ENCODE results near the gene FAM76B.

The FAM76B gene

DNA sequence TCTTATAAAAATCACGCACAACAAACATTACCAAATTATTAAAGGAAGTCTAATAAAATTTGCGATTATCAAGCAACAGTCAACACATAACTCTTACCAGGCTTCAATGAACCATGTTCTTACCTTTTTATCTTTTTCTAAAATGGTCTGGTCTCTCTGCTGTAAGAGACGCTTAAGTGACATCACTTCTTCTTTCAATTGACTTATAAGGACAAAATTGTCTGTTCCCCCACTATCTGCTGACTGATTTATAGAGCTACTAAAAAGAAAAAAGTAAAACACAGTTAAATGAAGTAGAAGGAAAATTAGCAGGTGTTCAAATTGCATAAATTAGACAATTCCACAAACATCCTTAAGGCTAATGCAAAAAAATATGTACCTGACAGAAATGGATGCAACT is 10.9 kb downstream of the FAM76B start:
- Mint-ChIP-seq H3K4me1 (ENCODE audit: low read depth) (peaks cover 34% of the 10 kb centered on the region), H3K27ac (no peak overlapping the region), H3K36me3 (ENCODE audit: low read depth) (peaks cover 72% of the 10 kb centered on the region), H3K4me3 (no peak overlapping the region), H3K27me3 (ENCODE audit: low read depth) (no peaks in the 10 kb centered on the region), H3K9me3 (no peaks in the 10 kb centered on the region)
- no peak for DNase-seq (ENCODE audit: low spot score)

DNA sequence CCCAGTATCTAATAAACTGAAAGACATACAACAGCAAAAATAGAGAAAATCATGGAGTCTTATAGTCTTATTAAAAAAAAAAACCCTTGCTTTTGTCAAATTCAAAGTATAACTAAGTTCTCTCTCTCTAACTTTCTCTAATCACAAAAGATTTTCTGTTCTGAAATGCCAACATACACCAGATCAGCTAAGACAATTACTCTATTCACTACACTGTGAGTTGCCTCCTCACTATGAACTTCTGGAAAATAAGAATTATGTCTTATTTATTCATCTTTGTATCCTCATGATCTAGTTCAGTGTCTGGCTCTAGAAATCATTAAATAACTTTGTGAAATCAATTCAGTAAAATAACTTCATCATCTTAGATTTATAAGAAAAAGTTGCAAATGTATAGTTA is 12.7 kb downstream of the FAM76B start:
- peaks cover 25% of the 10 kb centered on the region for H3K4me1 Mint-ChIP-seq (ENCODE audit: low read depth)
- H3K9me3 Mint-ChIP-seq, result no peaks in the 10 kb centered on the region
- no peak overlapping the region for H3K4me3 Mint-ChIP-seq
- H3K27me3 Mint-ChIP-seq (ENCODE audit: low read depth), result no peaks in the 10 kb centered on the region
- H3K27ac Mint-ChIP-seq, result no peak overlapping the region
- peaks cover 69% of the 10 kb centered on the region for H3K36me3 Mint-ChIP-seq (ENCODE audit: low read depth)
- DNase-seq (ENCODE audit: low spot score), result no peak

DNA sequence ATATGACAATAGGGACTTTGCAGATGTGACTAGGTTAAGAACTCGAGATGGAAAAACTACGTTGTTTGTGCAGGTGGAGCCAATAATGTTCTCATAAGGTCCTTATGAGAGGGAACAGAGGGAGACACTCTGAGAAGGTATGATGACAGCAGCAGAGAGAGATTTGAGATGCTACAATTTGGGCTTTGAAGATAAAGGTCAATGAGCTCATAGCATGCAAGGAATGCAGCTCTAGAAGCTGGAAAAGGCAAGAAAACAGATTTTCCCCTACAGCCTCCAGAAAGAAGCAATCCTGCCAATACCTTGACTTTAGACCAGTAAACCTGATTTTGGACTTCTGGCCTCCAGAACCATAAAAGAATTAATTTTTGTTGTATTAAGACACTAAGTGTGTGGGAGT is 21.1 kb downstream of the FAM76B start:
- H3K4me3 Mint-ChIP-seq, result no peak overlapping the region
- no peaks in the 10 kb centered on the region for H3K27me3 Mint-ChIP-seq (ENCODE audit: low read depth)
- H3K36me3 Mint-ChIP-seq (ENCODE audit: low read depth), result peaks cover 18% of the 10 kb centered on the region
- no peaks in the 10 kb centered on the region for H3K9me3 Mint-ChIP-seq
- H3K27ac Mint-ChIP-seq, result no peak overlapping the region
- DNase-seq (ENCODE audit: low spot score), result no peak
- peaks cover 3% of the 10 kb centered on the region for H3K4me1 Mint-ChIP-seq (ENCODE audit: low read depth)

DNA sequence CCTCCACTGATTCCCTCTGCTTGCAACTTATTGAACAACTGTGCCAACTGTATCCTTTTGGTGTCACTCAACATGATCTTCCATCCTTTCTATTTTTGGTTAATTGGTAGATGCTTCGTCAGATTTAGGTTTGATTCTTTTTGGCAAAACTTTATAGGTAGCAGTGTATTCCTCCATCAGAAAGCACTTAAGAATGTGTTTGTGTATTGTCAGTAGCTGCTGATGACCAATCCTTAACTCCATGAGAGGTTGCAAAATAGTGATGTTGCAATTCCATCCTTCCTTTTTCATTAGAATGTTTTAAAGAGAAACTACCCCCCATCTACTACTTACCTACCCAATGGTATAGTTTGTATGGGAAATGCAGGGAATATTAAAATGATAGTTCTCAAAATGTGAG is 22.1 kb downstream of the FAM76B start:
- no peak for DNase-seq (ENCODE audit: low spot score)

DNA sequence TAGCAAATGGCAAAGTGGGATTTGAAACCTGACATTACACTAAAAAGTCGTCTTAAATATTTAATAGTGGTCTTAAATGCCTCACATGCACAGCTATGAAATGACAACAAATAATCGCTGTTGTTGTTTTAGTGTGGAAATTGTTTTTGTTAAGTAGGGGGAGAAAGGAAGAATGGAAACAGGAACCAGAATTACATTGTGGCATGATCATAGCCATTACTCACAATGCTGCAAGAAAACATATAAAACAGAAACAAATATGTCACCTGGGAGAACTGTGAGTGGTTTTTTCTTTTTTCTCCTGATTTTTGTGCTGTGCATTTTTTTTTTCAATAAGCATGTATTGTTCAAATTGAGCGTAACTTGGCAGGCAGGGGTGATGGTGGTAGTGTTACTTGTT is 22.9 kb downstream of the FAM76B start:
- no peak overlapping the region for H3K4me3 Mint-ChIP-seq
- H3K9me3 Mint-ChIP-seq, result no peaks in the 10 kb centered on the region
- peaks cover 8% of the 10 kb centered on the region for H3K36me3 Mint-ChIP-seq (ENCODE audit: low read depth)
- DNase-seq (ENCODE audit: low spot score), result no peak
- H3K4me1 Mint-ChIP-seq (ENCODE audit: low read depth), result no peaks in the 10 kb centered on the region
- H3K27me3 Mint-ChIP-seq (ENCODE audit: low read depth), result no peaks in the 10 kb centered on the region
- no peak overlapping the region for H3K27ac Mint-ChIP-seq

More for the DNA sequence above, 22.1 kb downstream of the FAM76B start:
- Mint-ChIP-seq H3K9me3 (no peaks in the 10 kb centered on the region), H3K36me3 (ENCODE audit: low read depth) (peaks cover 11% of the 10 kb centered on the region), H3K27ac (no peak overlapping the region), H3K4me1 (ENCODE audit: low read depth) (peaks cover 3% of the 10 kb centered on the region), H3K4me3 (no peak overlapping the region), H3K27me3 (ENCODE audit: low read depth) (no peaks in the 10 kb centered on the region)

DNA sequence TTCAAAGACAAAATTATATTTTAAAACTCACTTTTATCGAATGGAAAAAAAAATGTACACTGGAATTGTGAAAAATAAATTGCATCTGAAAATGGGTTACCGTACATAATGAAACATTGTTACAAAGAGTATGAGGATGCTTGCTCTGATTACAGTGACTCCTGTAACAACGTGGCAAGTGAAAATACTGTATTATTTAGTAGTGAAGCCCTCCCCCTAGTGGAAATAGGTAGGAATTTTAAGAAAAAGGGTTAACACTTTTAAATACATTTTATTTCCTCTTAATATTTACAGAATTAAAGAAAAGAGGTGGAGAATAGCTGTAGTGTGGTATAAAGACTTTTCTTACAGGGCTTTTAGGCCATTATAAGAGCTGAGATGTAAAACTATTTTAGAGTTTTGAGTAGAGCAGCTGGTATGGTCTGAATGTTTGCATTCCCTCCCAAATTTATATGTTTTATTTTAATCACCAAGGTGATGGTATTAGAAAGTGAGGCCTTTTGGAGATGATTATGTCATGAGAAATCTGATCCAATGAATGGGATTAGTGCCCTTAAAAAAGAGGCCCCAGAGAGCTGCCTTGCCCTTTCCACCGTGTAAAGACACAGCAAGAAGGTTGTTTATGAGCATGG is 25.2 kb downstream of the FAM76B start:
- no peak for DNase-seq (ENCODE audit: low spot score)
- Mint-ChIP-seq H3K4me1 (ENCODE audit: low read depth) (peaks cover 10% of the 10 kb centered on the region), H3K27me3 (ENCODE audit: low read depth) (no peaks in the 10 kb centered on the region), H3K27ac (no peak overlapping the region), H3K4me3 (no peak overlapping the region), H3K9me3 (no peaks in the 10 kb centered on the region), H3K36me3 (ENCODE audit: low read depth) (peaks cover 2% of the 10 kb centered on the region)

DNA sequence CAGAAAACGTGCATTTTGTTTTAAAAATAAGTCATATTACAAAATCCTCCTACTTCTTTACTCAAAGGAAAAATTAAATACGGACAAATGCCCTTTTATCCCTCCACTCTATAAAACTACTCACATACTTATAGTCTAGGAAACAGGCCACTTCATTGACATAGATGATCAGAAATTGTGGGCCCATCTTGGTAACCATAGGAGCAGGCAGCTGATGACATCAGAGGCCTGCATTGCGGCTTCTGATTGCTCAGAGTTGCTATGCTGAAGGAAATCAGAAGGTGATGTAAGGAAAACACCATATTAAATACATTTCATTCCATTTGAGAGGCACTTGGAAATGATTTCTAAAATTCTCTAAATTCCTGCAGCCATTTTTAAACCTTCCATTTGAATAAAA is 27.0 kb downstream of the FAM76B start:
- Mint-ChIP-seq H3K4me1 (ENCODE audit: low read depth) (peaks cover 10% of the 10 kb centered on the region), H3K27ac (no peak overlapping the region), H3K4me3 (no peak overlapping the region), H3K27me3 (ENCODE audit: low read depth) (no peaks in the 10 kb centered on the region), H3K36me3 (ENCODE audit: low read depth) (no peaks in the 10 kb centered on the region), H3K9me3 (no peaks in the 10 kb centered on the region)
- no peak for DNase-seq (ENCODE audit: low spot score)

DNA sequence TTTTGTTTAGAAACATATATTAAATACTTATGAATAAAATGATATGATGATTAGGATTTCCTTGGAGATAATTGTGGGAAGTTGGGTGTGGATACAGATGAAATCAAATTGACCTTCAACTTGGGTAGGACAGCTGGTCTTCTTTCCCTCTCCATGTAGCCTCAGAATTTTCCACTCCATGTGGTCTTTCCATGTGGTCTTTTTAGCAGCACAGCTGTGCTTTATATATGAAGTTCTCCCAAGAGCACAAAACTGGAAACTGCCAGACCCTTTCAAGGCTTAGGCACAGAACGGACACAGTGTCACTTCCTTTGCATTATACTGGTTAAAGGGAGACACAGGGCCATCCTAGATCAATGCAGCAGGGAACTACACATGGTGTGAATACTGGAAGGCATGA is 28.6 kb downstream of the FAM76B start:
- Mint-ChIP-seq H3K27ac (no peak overlapping the region), H3K4me1 (ENCODE audit: low read depth) (peaks cover 10% of the 10 kb centered on the region), H3K36me3 (ENCODE audit: low read depth) (no peaks in the 10 kb centered on the region), H3K9me3 (no peaks in the 10 kb centered on the region), H3K27me3 (ENCODE audit: low read depth) (no peaks in the 10 kb centered on the region), H3K4me3 (no peak overlapping the region)
- DNase-seq (ENCODE audit: low spot score), result no peak

DNA sequence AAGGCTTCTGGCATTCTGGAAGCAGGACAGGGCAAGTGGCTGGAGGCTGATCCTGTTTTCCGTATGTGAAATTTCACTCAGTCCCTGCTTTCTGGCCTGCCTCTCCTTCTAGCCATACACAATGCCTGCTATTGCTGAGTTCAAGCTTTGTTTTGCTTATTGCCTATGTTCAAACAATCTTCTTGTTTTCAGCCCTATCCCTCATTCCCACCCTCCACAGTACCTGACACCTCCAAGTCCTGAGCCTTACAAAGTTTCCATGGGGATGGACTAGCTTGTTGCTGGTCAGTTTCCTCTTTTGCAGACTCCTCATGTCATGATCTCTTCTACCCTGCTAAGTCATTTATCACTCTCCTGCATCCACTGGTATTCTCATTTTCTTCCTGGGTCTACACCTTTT is 38.1 kb downstream of the FAM76B start:
- Mint-ChIP-seq H3K9me3 (no peaks in the 10 kb centered on the region), H3K27me3 (ENCODE audit: low read depth) (peaks cover 2% of the 10 kb centered on the region), H3K4me3 (no peak overlapping the region), H3K27ac (no peak overlapping the region), H3K4me1 (ENCODE audit: low read depth) (no peaks in the 10 kb centered on the region), H3K36me3 (ENCODE audit: low read depth) (no peaks in the 10 kb centered on the region)
- DNase-seq (ENCODE audit: low spot score), result no peak

DNA sequence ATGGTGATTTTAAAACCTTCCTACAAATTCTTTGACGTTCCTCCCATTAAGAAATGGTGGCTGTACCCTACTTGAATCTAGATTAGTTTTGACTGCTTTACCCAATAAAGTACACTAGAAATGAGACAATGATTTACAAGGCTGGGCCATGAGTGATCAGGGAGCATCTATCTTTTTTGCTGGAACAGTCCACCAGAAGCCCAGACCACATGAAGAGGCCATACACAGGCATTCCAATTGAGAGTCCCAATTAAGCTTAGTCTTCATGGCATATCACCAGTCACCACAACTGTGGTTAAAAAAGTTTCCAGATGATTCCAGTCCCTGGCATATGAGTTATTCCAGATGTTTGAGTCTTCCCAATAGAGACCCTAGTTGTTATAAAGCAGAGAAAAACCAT is 39.5 kb downstream of the FAM76B start:
- Mint-ChIP-seq H3K9me3 (no peaks in the 10 kb centered on the region), H3K4me3 (no peak overlapping the region), H3K36me3 (ENCODE audit: low read depth) (no peaks in the 10 kb centered on the region), H3K4me1 (ENCODE audit: low read depth) (no peaks in the 10 kb centered on the region), H3K27me3 (ENCODE audit: low read depth) (peaks cover 2% of the 10 kb centered on the region), H3K27ac (no peak overlapping the region)
- no peak for DNase-seq (ENCODE audit: low spot score)

DNA sequence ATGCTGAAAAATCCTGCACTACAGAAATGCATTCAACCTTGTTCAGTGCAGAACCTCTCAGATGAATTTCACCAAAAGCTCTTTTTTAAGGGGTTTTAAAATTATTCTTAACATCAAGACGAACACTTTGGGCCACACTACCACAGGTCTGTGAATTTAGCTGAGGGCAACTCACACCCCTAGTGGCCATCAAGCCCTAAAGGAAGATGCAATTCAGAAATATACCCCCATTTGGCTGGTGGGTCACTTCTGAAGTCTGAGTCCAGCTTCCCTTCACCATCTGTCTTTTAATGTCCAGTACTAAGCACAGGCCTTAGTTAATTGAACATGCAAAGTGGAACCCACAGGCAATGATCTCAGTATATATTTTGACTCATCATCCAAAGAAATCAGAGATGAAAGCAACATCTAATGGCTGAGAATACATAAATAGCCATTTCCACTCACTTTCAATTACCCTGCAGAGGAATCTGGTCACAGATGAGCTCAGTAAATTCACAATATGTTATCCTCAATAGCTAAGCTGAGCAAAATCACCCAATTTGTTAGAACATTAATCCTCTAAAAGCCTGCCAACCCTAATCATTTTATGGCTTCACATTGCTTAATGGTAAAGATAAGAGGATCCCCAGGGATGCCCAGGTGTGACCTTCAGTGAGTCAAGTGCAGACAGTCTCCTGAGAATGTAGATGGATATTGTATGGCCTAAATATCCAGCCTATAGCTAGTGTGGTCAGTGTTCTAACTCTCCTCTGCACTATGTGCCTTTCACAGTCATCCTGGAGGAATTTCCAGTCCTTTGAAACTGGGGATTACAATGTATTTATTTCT is 50.3 kb downstream of the FAM76B start:
- H3K4me3 Mint-ChIP-seq, result no peak overlapping the region
- no peak for DNase-seq (ENCODE audit: low spot score)
- H3K4me1 Mint-ChIP-seq (ENCODE audit: low read depth), result peaks cover 8% of the 10 kb centered on the region
- H3K27me3 Mint-ChIP-seq (ENCODE audit: low read depth), result no peaks in the 10 kb centered on the region
- no peaks in the 10 kb centered on the region for H3K9me3 Mint-ChIP-seq
- H3K27ac Mint-ChIP-seq, result no peak overlapping the region
- H3K36me3 Mint-ChIP-seq (ENCODE audit: low read depth), result no peaks in the 10 kb centered on the region

DNA sequence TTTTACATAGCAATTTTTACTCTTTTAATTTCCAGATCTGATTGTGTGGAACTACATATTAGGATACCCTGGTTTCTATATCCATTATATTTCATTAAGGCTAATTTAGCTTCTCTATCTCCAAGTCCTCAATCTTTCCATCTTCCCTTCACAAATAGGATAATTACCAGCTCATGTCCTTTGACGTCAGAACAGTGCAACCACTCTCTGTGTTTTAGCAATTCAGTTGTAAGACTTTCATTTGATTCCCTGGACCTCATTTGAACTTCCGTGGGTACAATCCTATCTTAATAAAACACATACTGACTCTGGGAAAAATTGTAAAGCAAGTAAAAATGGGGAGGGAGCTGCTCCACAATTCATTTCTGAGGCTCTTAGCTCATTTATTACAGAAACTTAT is 52.8 kb downstream of the FAM76B start:
- Mint-ChIP-seq H3K36me3 (ENCODE audit: low read depth) (no peaks in the 10 kb centered on the region), H3K9me3 (no peaks in the 10 kb centered on the region), H3K4me3 (no peak overlapping the region), H3K4me1 (ENCODE audit: low read depth) (peaks cover 11% of the 10 kb centered on the region), H3K27ac (no peak overlapping the region), H3K27me3 (ENCODE audit: low read depth) (no peaks in the 10 kb centered on the region)
- no peak for DNase-seq (ENCODE audit: low spot score)

DNA sequence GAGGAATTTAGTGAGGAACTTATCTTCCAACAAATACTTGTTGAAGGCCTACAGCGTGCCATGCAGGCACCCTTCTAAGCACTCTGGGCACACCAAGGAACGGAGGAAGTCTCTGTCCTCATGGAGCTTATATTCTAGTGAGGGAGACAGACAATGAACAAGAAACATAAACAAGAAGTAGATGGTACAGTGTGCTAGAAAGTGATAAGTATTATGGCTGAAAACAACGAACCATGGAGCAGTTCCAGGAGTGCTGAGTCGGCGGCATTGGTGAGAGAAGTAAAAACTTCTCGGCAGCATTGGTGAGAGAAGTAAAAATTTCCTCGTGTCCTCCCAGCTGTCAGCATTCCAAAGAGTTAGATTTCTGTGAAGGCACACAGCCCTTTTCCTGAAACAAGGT is 53.2 kb downstream of the FAM76B start:
- no peak for DNase-seq (ENCODE audit: low spot score)
- Mint-ChIP-seq H3K4me3 (no peak overlapping the region), H3K9me3 (no peaks in the 10 kb centered on the region), H3K27me3 (ENCODE audit: low read depth) (peaks cover 2% of the 10 kb centered on the region), H3K36me3 (ENCODE audit: low read depth) (no peaks in the 10 kb centered on the region), H3K4me1 (ENCODE audit: low read depth) (peaks cover 11% of the 10 kb centered on the region), H3K27ac (no peak overlapping the region)

DNA sequence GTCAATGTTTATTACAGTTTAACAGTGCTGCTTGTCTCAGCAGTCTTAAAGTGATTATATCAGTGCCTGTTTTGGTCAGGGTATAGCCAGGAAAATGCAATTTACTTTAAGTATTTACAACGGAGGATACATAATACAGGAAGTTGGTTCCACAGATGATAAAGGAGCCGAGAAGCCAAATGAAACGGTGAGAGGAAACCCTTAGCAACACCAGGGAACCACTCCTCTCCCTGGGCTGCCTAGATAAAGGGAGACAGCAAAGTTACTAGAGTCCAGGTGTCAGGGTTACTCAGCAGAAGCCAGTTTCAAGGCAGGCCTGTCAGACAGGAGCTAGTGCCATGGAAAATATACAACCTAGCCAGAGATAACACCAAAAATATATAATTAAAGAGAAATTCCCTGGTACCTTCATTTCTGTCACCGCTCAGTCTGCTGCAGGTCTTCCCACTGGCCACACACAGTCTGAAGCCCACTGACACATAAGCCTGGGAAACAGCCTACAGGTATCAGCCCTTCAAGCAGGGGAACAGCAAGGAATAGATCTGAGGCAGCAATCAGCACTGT is 55.5 kb downstream of the FAM76B start:
- no peak for DNase-seq (ENCODE audit: low spot score)
- H3K27ac Mint-ChIP-seq, result no peak overlapping the region
- H3K4me3 Mint-ChIP-seq, result no peak overlapping the region
- H3K9me3 Mint-ChIP-seq, result no peaks in the 10 kb centered on the region
- H3K36me3 Mint-ChIP-seq (ENCODE audit: low read depth), result no peaks in the 10 kb centered on the region
- peaks cover 6% of the 10 kb centered on the region for H3K27me3 Mint-ChIP-seq (ENCODE audit: low read depth)
- H3K4me1 Mint-ChIP-seq (ENCODE audit: low read depth), result peaks cover 11% of the 10 kb centered on the region

All from T-helper 2 cell treated with Interferon-gamma antibody and Interleukin-4, amounts not matched to agents 5 μg/mL and 100 μg/mL, for 36 hours (primary cell).